ENCODE measurements around the gene POLD4. TPM values are rescaled to one million over a fixed set of nuclear protein-coding genes. Genes with fewer than 3 reads are reported as not detected.

Gene POLD4
- total and polyA plus RNA-seq, 2 of the 13 experiments (the other 11 are each of a cell fraction or from before 2014, with no cell fraction given): 10.5 to 27.4 TPM

- TF ChIP-seq TFAP4 (IDR thresholded peaks at IDR 0.05; ENCODE audit: borderline replicate concordance, low read depth): peak; percentile 92
- TF ChIP-seq NFATC3 (CRISPR knock-in tag; IDR thresholded peaks at IDR 0.05): peak; percentile 91; the same call in 1 of the 2 replicates
- TF ChIP-seq, protein P1, sequence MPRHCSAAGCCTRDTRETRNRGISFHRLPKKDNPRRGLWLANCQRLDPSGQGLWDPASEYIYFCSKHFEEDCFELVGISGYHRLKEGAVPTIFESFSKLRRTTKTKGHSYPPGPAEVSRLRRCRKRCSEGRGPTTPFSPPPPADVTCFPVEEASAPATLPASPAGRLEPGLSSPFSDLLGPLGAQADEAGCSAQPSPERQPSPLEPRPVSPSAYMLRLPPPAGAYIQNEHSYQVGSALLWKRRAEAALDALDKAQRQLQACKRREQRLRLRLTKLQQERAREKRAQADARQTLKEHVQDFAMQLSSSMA (CRISPR knock-in tag; IDR thresholded peaks at IDR 0.05): peak; percentile 94; the same call in 1 of the 2 replicates
- no peak for TF ChIP-seq ZNF7 (CRISPR knock-in tag; IDR thresholded peaks at IDR 0.05)
- TF ChIP-seq SIX4 (CRISPR knock-in tag; IDR thresholded peaks at IDR 0.05): 0 out of 2 replicates have a peak, but pooled peaks have one; percentile 22
- TF ChIP-seq ZNF670 (CRISPR knock-in tag; IDR thresholded peaks at IDR 0.05; ENCODE audit: borderline replicate concordance): peak; percentile 91
- no peak for TF ChIP-seq MAFK (conservative IDR thresholded peaks at IDR 0.05 in 1 of 2, IDR thresholded peaks at IDR 0.05 in 1 of 2; ENCODE audit: low read length in 2 of 2)
- peak; percentile 78; the same call in 1 of the 2 replicates for TF ChIP-seq SALL2 (CRISPR knock-in tag; IDR thresholded peaks at IDR 0.05)
- TF ChIP-seq, protein P2, sequence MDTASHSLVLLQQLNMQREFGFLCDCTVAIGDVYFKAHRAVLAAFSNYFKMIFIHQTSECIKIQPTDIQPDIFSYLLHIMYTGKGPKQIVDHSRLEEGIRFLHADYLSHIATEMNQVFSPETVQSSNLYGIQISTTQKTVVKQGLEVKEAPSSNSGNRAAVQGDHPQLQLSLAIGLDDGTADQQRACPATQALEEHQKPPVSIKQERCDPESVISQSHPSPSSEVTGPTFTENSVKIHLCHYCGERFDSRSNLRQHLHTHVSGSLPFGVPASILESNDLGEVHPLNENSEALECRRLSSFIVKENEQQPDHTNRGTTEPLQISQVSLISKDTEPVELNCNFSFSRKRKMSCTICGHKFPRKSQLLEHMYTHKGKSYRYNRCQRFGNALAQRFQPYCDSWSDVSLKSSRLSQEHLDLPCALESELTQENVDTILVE (CRISPR knock-in tag; IDR thresholded peaks at IDR 0.05): no peak; the same call in 1 of the 2 replicates
- TF ChIP-seq ZNF678 (CRISPR knock-in tag; IDR thresholded peaks at IDR 0.05): peak; percentile 55; the same call in 1 of the 2 replicates
- no peak for TF ChIP-seq ZNF558 (CRISPR knock-in tag; IDR thresholded peaks at IDR 0.05; ENCODE audit: borderline replicate concordance)
- TF ChIP-seq ZNF234 (CRISPR knock-in tag; conservative IDR thresholded peaks at IDR 0.05): no peak; the same call in 1 of the 2 replicates
- TF ChIP-seq DNMT1 (CRISPR knock-in tag; IDR thresholded peaks at IDR 0.05): no peak
- peak; percentile 53; the same call in 1 of the 2 replicates for TF ChIP-seq SIN3B (IDR thresholded peaks at IDR 0.05; ENCODE audit: low read length)
- peak; percentile 19; the same call in 1 of the 2 replicates for TF ChIP-seq KDM6A (CRISPR knock-in tag; IDR thresholded peaks at IDR 0.05; ENCODE audit: low read depth)
- TF ChIP-seq MTA1 (CRISPR knock-in tag; IDR thresholded peaks at IDR 0.05; ENCODE audit: borderline replicate concordance): no peak
- no peak for TF ChIP-seq HNRNPH1 (optimal IDR thresholded peaks at IDR 0.05; ENCODE audit: low read depth, low read length)
- TF ChIP-seq ARNT2 (CRISPR knock-in tag; IDR thresholded peaks at IDR 0.05; ENCODE audit: low read depth): peak; percentile 79
- peak; percentile 68 for TF ChIP-seq ZNF430 (CRISPR knock-in tag; IDR thresholded peaks at IDR 0.05)
- TF ChIP-seq GRHL1 (CRISPR knock-in tag; conservative IDR thresholded peaks at IDR 0.05): no peak
- TF ChIP-seq ELF4 (CRISPR knock-in tag; IDR thresholded peaks at IDR 0.05; ENCODE audit: borderline replicate concordance): no peak
- no peak for TF ChIP-seq GTF3A (CRISPR knock-in tag; conservative IDR thresholded peaks at IDR 0.05)
- 0 out of 2 replicates have a peak, but pooled peaks have one; percentile 78 for TF ChIP-seq MBNL3 (CRISPR knock-in tag; conservative IDR thresholded peaks at IDR 0.05)
- no peak for TF ChIP-seq CCAR2 (optimal IDR thresholded peaks at IDR 0.05; ENCODE audit: low read depth, low read length)
- peak; percentile 79; the same call in 1 of the 2 replicates for TF ChIP-seq REL (CRISPR knock-in tag; conservative IDR thresholded peaks at IDR 0.05)
Measured at GRCh38 chr11:67391304-67392182, 38.2 kb upstream of the POLD4 start, which contains the start of gene RAD9A (continued).
